GM12878 (cell line): ENCODE measurements around the gene SHMT2. TPM values are rescaled to one million over a fixed set of nuclear protein-coding genes. Genes with fewer than 3 reads are reported as not detected.

Experiments used
- ATAC-seq: fragments of 200-7000 bp; cut with Tn5 transposase; 3 replicates; pipeline ENCODE4 v1.9.1; 2020; ENCODE audit warnings: mild to moderate bottlenecking, moderate library complexity
- BruUV-seq: library from RNA; stranded (reverse); fragments of 400-500 nt; replicated peaks from 2 replicates; lab custom pipeline; 2021; lab: Mats Ljungman, UMichigan
- CTCF ChIA-PET: fragments of 300-600 bp; sonication (Branson Sonifier 250); formaldehyde crosslinking; extraction: SDS; loops from one replicate; lab custom pipeline; 2021; ENCODE audit warnings: inconsistent platforms; lab: Yijun Ruan, JAX
- POLR2A ChIA-PET: fragments of 350-600 bp; formaldehyde crosslinking; extraction: SDS; loops from one replicate; lab custom pipeline; 2021; ENCODE audit warnings: inconsistent platforms; lab: Charles Lee
- RAD21 ChIA-PET: fragments of 300-600 bp; sonication (Branson Sonifier 250); formaldehyde crosslinking; loops from one replicate; lab custom pipeline; 2023; ENCODE audit warnings: antibody characterized with exemption; ENCODE audit not compliant: unreplicated experiment; lab: Charles Lee
- SMC1A ChIA-PET: fragments of 300-600 bp; sonication (Branson Sonifier 250); formaldehyde crosslinking; loops from one replicate; lab custom pipeline; 2023; ENCODE audit not compliant: unreplicated experiment, uncharacterized antibody; lab: Charles Lee
- DNase-seq: peaks from one replicate; pipeline ENCODE4 v3.0.0-alpha.2; 2011; ENCODE audit warnings: low read depth, low spot score
- FAIRE-seq: peaks from 3 replicates; lab custom pipeline; 2011; peaks lifted over from hg19 to GRCh38; lab: Jason Lieb, UNC
- H2AFZ ChIP-seq: 2 replicates; pipeline ENCODE4 v1.6.0; 2011; ENCODE audit warnings: low read depth, low read length, control low read depth; ENCODE audit not compliant: control insufficient read depth
- H3K27ac ChIP-seq: 2 replicates; pipeline ENCODE4 v1.5.1; 2011; ENCODE audit warnings: control low read depth; ENCODE audit not compliant: control insufficient read depth, insufficient read depth
- H3K27me3 ChIP-seq, 2 experiments: replicated peaks in 1 of 2; 2 replicates each; pipeline versions ENCODE4 v1.6.0 to v1.6.1; 2011; ENCODE audit warnings: low read length in 1 of 2; ENCODE audit not compliant: control insufficient read depth in 2 of 2, insufficient read depth in 2 of 2
- H3K36me3 ChIP-seq, 2 experiments: 2 replicates each; pipeline ENCODE4 v1.5.1; 2011; ENCODE audit warnings: low read length in 1 of 2; ENCODE audit not compliant: control insufficient read depth in 2 of 2, insufficient read depth in 2 of 2
- H3K4me1 ChIP-seq: 2 replicates; pipeline ENCODE4 v1.6.1; 2011; ENCODE audit warnings: mild to moderate bottlenecking, low read length, moderate library complexity, mixed read lengths; ENCODE audit not compliant: control insufficient read depth, insufficient read depth
- H3K4me2 ChIP-seq: 2 replicates; pipeline ENCODE4 v1.6.0; 2011; ENCODE audit warnings: control low read depth; ENCODE audit not compliant: control insufficient read depth, insufficient read depth
- H3K4me3 ChIP-seq: fragments of 200-600 bp; sonication (generic); 2 replicates; pipeline ENCODE4 v1.5.1; 2016
- H3K79me2 ChIP-seq: 2 replicates; pipeline ENCODE4 v1.6.0; 2011; ENCODE audit warnings: low read length; ENCODE audit not compliant: control insufficient read depth, insufficient read depth
- H3K9ac ChIP-seq: 2 replicates; pipeline ENCODE4 v1.8.0; 2011; ENCODE audit warnings: low read length, control low read depth, mixed read lengths; ENCODE audit not compliant: control insufficient read depth, insufficient read depth
- H3K9me3 ChIP-seq: replicated peaks from 3 replicates; pipeline ENCODE4 v1.5.1; 2011; ENCODE audit warnings: mild to moderate bottlenecking, low read length; ENCODE audit not compliant: control insufficient read depth, insufficient read depth
- H4K20me1 ChIP-seq: 2 replicates; pipeline ENCODE4 v1.6.0; 2011; ENCODE audit not compliant: control insufficient read depth, insufficient read depth
- ATF2 ChIP-seq: IDR thresholded peaks from 2 replicates; pipeline ENCODE4 v1.6.1; 2012; ENCODE audit warnings: low read length, inconsistent platforms
- MYB ChIP-seq: fragments of 150-350 bp; IDR thresholded peaks from 2 replicates; pipeline ENCODE4 v1.6.1; 2014; ENCODE audit warnings: mild to moderate bottlenecking, low read depth, low read length, borderline replicate concordance
- RAD51 ChIP-seq: fragments of 450-650 bp; IDR thresholded peaks from 2 replicates; pipeline ENCODE4 v1.6.1; 2016; ENCODE audit warnings: moderate library complexity, mild to moderate bottlenecking, inconsistent platforms
- STAT3 ChIP-seq: IDR thresholded peaks from 2 replicates; pipeline ENCODE4 v1.6.1; 2011; ENCODE audit warnings: low read depth, low read length, improper control_type of control experiment
- TCF7 ChIP-seq: IDR thresholded peaks from 2 replicates; pipeline ENCODE4 v1.6.1; 2014; ENCODE audit warnings: antibody characterized with exemption, borderline replicate concordance
- WGBS: methylation state at CpG from one replicate; pipeline ENCODE4 v1.1.6; 2016; ENCODE audit warnings: low lambda C conversion rate; ENCODE audit not compliant: insufficient replicate concordance, insufficient coverage; ENCODE audit errors: missing lambda C conversion rate; 5-methylcytosine and 5-hydroxymethylcytosine counted together
- in situ Hi-C: fragments of 300-500 bp; cut with MboI; formaldehyde crosslinking; loops from 9 replicates; pipeline ENCODE4 v1.14.3; 2018; ENCODE audit warnings: mixed read lengths
- intact Hi-C: fragments of 100-400 bp; cut with micrococcal nuclease; formaldehyde crosslinking; loops from one replicate; pipeline ENCODE4 v1.14.2; 2022; ENCODE audit not compliant: unreplicated experiment
- polyA plus RNA-seq, 11 experiments: library from polyadenylated mRNA; depleted of rRNA in 4 of 11; unstranded in 6 of 11; stranded (reverse) in 5 of 11; fragments of >200 nt; fragmentation: Nextera tagmentation in 4 of 11; fragmentation: Illumina TruSeq in 1 of 11; extraction: Ambion mirVana in 4 of 11; extraction: Trizol in 1 of 11; gene quantifications; 1 replicate in 1 of 11; 2 replicates in 10 of 11; pipeline versions ENCODE4 v1.2.1 to v1.2.3, GENCODE V29; 2011 to 2016; ENCODE audit warnings: inconsistent platforms in 2 of 11, missing spikeins in 2 of 11, low read depth in 1 of 11
- total RNA-seq, 4 experiments: library from RNA; depleted of rRNA in 3 of 4; stranded (reverse); fragments of >200 nt in 3 of 4; fragmentation: Illumina TruSeq in 1 of 4; extraction: Trizol in 1 of 4; gene quantifications; 2 replicates each; pipeline versions ENCODE4 v1.2.1 to v1.2.3, GENCODE V29; 2013 to 2021

SHMT2 gene
- total and polyA plus RNA-seq, 10 of the 15 experiments (the other 5 are each of a cell fraction or from before 2014, with no cell fraction given): 57.0 to 292 (median 186) TPM

- no peak for ATAC-seq
- no peak overlapping the region for H3K4me2 ChIP-seq
- SMC1A ChIA-PET: interaction anchor here (1.4 kb wide), 1 partner anchor 23 kb away, joined by 3 read pairs; no protein-coding TSS in a partner anchor
- H3K36me3 ChIP-seq: peaks cover 19 to 20% of the 10 kb centered on the region in 2 experiments; a peak in 3 of 4 replicates
- TF ChIP-seq TCF7: no peak
- no peak for TF ChIP-seq ATF2
- TF ChIP-seq RAD51: no peak
- no peak for TF ChIP-seq STAT3
- no peak for TF ChIP-seq MYB
- TF ChIP-seq, all 136 proteins: peak for 0
- H3K4me3 ChIP-seq: no peak overlapping the region
- H3K9ac ChIP-seq: no peak overlapping the region
- RAD21 ChIA-PET: interaction anchor here (1.2 to 4.6 kb wide), 2 partner anchors 7 to 10 kb away, joined by 9 to 36 read pairs; partner anchors contain the start of gene SHMT2
- in situ Hi-C loops: no loop called here
- no peak overlapping the region for H3K27ac ChIP-seq
- intact Hi-C loops: no loop called here
- CTCF ChIA-PET: interaction anchor here (0.6 to 10.7 kb wide), 4 partner anchors 9 to 223 kb away, joined by 3 to 271 read pairs (median 104); partner anchors contain the start of gene SHMT2
- no TSS peak for BruUV-seq
- POLR2A ChIA-PET: no interaction called here
- H3K9me3 ChIP-seq: no peaks in the 10 kb centered on the region
- no peak overlapping the region for H2AFZ ChIP-seq
- peaks cover 33% of the 10 kb centered on the region for H3K4me1 ChIP-seq
- FAIRE-seq: no peak
- DNase-seq: no peak
- H3K27me3 ChIP-seq: peaks cover 5 to 6% of the 10 kb centered on the region in 2 experiments; a peak in 3 of 4 replicates
- H3K79me2 ChIP-seq: no peaks in the 10 kb centered on the region
- 54% methylated on average over 9 of the region's 9 CpGs for WGBS
- 0 out of 2 replicates have a peak, but pooled peaks cover 2% of the 10 kb centered on the region for H4K20me1 ChIP-seq
Measured at GRCh38 chr12:57236925-57237595, 7.5 kb downstream of the SHMT2 start.
